Measurements from ENCODE around the gene KCNK6.

DNA sequence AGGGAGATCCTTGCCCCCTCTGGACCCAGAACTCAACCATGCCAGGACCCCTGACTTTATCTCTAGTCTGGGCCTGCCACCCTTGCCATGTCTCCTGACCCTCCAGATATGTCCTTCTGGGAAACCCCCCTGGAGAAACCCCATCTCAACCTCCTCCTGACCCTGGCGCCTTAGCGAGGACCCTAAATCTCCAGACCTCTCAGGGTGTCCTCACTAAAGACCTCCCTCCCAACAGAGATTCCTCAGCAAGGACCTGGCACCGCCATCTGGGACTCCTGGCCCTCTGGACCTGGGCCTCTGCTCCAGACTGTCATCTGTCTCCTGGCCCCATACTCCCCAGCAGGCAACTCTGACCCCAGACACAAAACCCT, 1.3 kb downstream of the KCNK6 start:
- TF ChIP-seq, protein P1, sequence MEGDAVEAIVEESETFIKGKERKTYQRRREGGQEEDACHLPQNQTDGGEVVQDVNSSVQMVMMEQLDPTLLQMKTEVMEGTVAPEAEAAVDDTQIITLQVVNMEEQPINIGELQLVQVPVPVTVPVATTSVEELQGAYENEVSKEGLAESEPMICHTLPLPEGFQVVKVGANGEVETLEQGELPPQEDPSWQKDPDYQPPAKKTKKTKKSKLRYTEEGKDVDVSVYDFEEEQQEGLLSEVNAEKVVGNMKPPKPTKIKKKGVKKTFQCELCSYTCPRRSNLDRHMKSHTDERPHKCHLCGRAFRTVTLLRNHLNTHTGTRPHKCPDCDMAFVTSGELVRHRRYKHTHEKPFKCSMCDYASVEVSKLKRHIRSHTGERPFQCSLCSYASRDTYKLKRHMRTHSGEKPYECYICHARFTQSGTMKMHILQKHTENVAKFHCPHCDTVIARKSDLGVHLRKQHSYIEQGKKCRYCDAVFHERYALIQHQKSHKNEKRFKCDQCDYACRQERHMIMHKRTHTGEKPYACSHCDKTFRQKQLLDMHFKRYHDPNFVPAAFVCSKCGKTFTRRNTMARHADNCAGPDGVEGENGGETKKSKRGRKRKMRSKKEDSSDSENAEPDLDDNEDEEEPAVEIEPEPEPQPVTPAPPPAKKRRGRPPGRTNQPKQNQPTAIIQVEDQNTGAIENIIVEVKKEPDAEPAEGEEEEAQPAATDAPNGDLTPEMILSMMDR (conservative IDR thresholded peaks at IDR 0.05; ENCODE audit: low read length), result no peak
- TF ChIP-seq EZH2phosphoT487 (IDR thresholded peaks at IDR 0.05; ENCODE audit: borderline replicate concordance), result no peak
